Epithelial cell of esophagus (primary cell): ENCODE data around the gene LPP.

ENCODE experiments used
- DNase-seq: peaks from one replicate; pipeline ENCODE4 v3.0.0; 2010; ENCODE audit warnings: low read depth
- H3K4me3 ChIP-seq: 2 replicates; pipeline ENCODE4 v1.5.1; 2011; ENCODE audit warnings: mild to moderate bottlenecking, low read length, control low read depth
- CTCF ChIP-seq: IDR thresholded peaks from 2 replicates; pipeline ENCODE4 v1.5.1; 2011; ENCODE audit warnings: low read depth, mild to moderate bottlenecking, low read length, control low read depth, inconsistent platforms; ENCODE audit not compliant: insufficient read depth; ENCODE audit errors: missing control alignments

The LPP gene

GRCh38 chr3:188913084-188913483, 759.1 kb downstream of the LPP start:
- no peak for TF ChIP-seq CTCF
- DNase-seq: no peak
- no peak overlapping the region for H3K4me3 ChIP-seq

- H3K4me3 ChIP-seq: no peak overlapping the region
- TF ChIP-seq CTCF: no peak
- peak; percentile 33 for DNase-seq
These were observed 760.6 kb downstream of the LPP start for GRCh38 chr3:188914552-188914951.

- no peak for TF ChIP-seq CTCF
- DNase-seq: peak; percentile 8
- no peak overlapping the region for H3K4me3 ChIP-seq
These were observed 761.2 kb downstream of the LPP start for GRCh38 chr3:188915127-188915526.

GRCh38 chr3:188916934-188917401, 763.0 kb downstream of the LPP start:
- TF ChIP-seq CTCF: no peak
- DNase-seq: no peak
- no peak overlapping the region for H3K4me3 ChIP-seq

- no peak overlapping the region for H3K4me3 ChIP-seq
- DNase-seq: no peak
- no peak for TF ChIP-seq CTCF
These were observed 764.1 kb downstream of the LPP start for GRCh38 chr3:188918093-188918492.

- TF ChIP-seq CTCF: no peak
- no peak for DNase-seq
- H3K4me3 ChIP-seq: no peak overlapping the region
These were observed 769.7 kb downstream of the LPP start for GRCh38 chr3:188923671-188924070.

GRCh38 chr3:188925376-188925775, 771.4 kb downstream of the LPP start:
- no peak for TF ChIP-seq CTCF
- DNase-seq: no peak
- no peak overlapping the region for H3K4me3 ChIP-seq
